CD4-positive, alpha-beta T cell treated with Interleukin-17A for 1 hour (primary cell): ENCODE measurements around the gene DVL1.
"Not testable (repeated sequence)": the region's sequence is repeated elsewhere in the genome, so short reads cannot be mapped to it uniquely, and the experiment has no call there.

ENCODE experiments used
- DNase-seq: peaks from one replicate; pipeline ENCODE4 v3.0.0-alpha.2; 2020

DVL1 gene

GRCh38 chr1:1349256-1350012, at the start of gene DVL1:
TSS of gene DVL1 (minus strand) at chr1:1349418. CDS start at chr1:1349065, 353 bp downstream.
- DNase-seq: peak; percentile 73

- DNase-seq: no peak
These were observed 49.5 kb upstream of the DVL1 start for GRCh38 chr1:1398677-1399186.

- no peak for DNase-seq
These were observed 48.8 kb upstream of the DVL1 start for GRCh38 chr1:1397839-1398523.

GRCh38 chr1:1395166-1395565, 45.9 kb upstream of the DVL1 start:
- DNase-seq: no peak

- no peak for DNase-seq
These were observed 44.9 kb upstream of the DVL1 start for GRCh38 chr1:1394116-1394515.

GRCh38 chr1:1393428-1393827, 44.2 kb upstream of the DVL1 start:
- DNase-seq: no peak

GRCh38 chr1:1393014-1393413, 43.8 kb upstream of the DVL1 start:
- no peak for DNase-seq

- DNase-seq: no peak
These were observed 42.0 kb upstream of the DVL1 start for GRCh38 chr1:1391225-1391624.

GRCh38 chr1:1390675-1391074, 41.5 kb upstream of the DVL1 start:
- no peak for DNase-seq

- no peak for DNase-seq
These were observed 38.9 kb upstream of the DVL1 start for GRCh38 chr1:1388078-1388472.

GRCh38 chr1:1387098-1388077, 38.2 kb upstream of the DVL1 start:
- no peak for DNase-seq

GRCh38 chr1:1385931-1386330, 36.7 kb upstream of the DVL1 start:
- no peak for DNase-seq

GRCh38 chr1:1385339-1385738, 36.1 kb upstream of the DVL1 start:
- not testable (repeated sequence) for DNase-seq

- no peak for DNase-seq
These were observed 32.1 kb upstream of the DVL1 start for GRCh38 chr1:1381294-1381693.

GRCh38 chr1:1380860-1381259, 31.6 kb upstream of the DVL1 start:
- DNase-seq: no peak

GRCh38 chr1:1377540-1378205, 28.5 kb upstream of the DVL1 start:
- DNase-seq: no peak

- DNase-seq: no peak
These were observed 27.5 kb upstream of the DVL1 start for GRCh38 chr1:1376551-1377226.

- DNase-seq: peak; percentile 99
These were observed 25.9 kb upstream of the DVL1 start, which contains the start of gene AURKAIP1 for GRCh38 chr1:1374929-1375662. TSS of gene AURKAIP1 (minus strand) at chr1:1375207. CDS start at chr1:1374756, 451 bp downstream.

GRCh38 chr1:1374589-1374928, 25.3 kb upstream of the DVL1 start:
- DNase-seq: no peak

GRCh38 chr1:1373815-1374588, 24.8 kb upstream of the DVL1 start:
- no peak for DNase-seq
